GM12878 (cell line): ENCODE results near the gene NFATC3. TPM values are rescaled to one million over a fixed set of nuclear protein-coding genes. Genes with fewer than 3 reads are reported as not detected.

Source experiments
- CBFB ChIP-seq: IDR thresholded peaks from 2 replicates; pipeline ENCODE4 v1.6.1; 2016; ENCODE audit warnings: antibody characterized with exemption, low read depth
- EED ChIP-seq: sonication (generic); IDR thresholded peaks from 2 replicates; pipeline ENCODE4 v1.6.1; 2016; ENCODE audit warnings: antibody characterized with exemption, low read depth
- ESRRA ChIP-seq: IDR thresholded peaks from 2 replicates; pipeline ENCODE4 v1.6.1; 2012; ENCODE audit warnings: mild to moderate bottlenecking, low read length, improper control_type of control experiment
- HCFC1 ChIP-seq: fragments of 150-350 bp; IDR thresholded peaks from 2 replicates; pipeline ENCODE4 v1.6.1; 2014; ENCODE audit warnings: low read length
- JUND ChIP-seq: IDR thresholded peaks from 2 replicates; pipeline ENCODE4 v1.6.1; 2012; ENCODE audit warnings: low read depth, mild to moderate bottlenecking, low read length, improper control_type of control experiment, moderate library complexity
- MXI1 ChIP-seq: fragments of 150-350 bp; IDR thresholded peaks from 2 replicates; pipeline ENCODE4 v1.6.1; 2011; ENCODE audit warnings: low read depth, mild to moderate bottlenecking, inconsistent platforms, low read length, improper control_type of control experiment
- MYC ChIP-seq: IDR thresholded peaks from 2 replicates; pipeline ENCODE4 v1.6.1; 2011; ENCODE audit warnings: mild to moderate bottlenecking, low read length, moderate library complexity, inconsistent platforms; ENCODE audit not compliant: insufficient read depth, insufficient replicate concordance, insufficient read length, severe bottlenecking
- NFYB ChIP-seq: IDR thresholded peaks from 2 replicates; pipeline ENCODE4 v1.6.1; 2011; ENCODE audit warnings: low read depth, mild to moderate bottlenecking, low read length, improper control_type of control experiment, moderate library complexity; ENCODE audit not compliant: insufficient read depth
- NRF1 ChIP-seq: conservative IDR thresholded peaks from 2 replicates; pipeline ENCODE4 v1.6.1; 2011; ENCODE audit warnings: mild to moderate bottlenecking, low read depth, low read length, improper control_type of control experiment
- POLR2AphosphoS5 ChIP-seq: IDR thresholded peaks from 2 replicates; pipeline ENCODE4 v1.6.1; 2011; ENCODE audit warnings: mild to moderate bottlenecking, low read length, inconsistent platforms
- RB1 ChIP-seq: fragments of 450-650 bp; formaldehyde crosslinking; IDR thresholded peaks from 2 replicates; pipeline ENCODE4 v1.6.1; 2017; ENCODE audit warnings: mild to moderate bottlenecking, borderline replicate concordance
- RUNX3 ChIP-seq: IDR thresholded peaks from 2 replicates; pipeline ENCODE4 v1.6.1; 2012; ENCODE audit warnings: low read length, inconsistent platforms
- SUPT20H ChIP-seq: IDR thresholded peaks from 2 replicates; pipeline ENCODE4 v1.6.1; 2011; ENCODE audit warnings: low read depth, mild to moderate bottlenecking, low read length, moderate library complexity, borderline replicate concordance; ENCODE audit not compliant: control insufficient read depth
- TBL1XR1 ChIP-seq: IDR thresholded peaks from 2 replicates; pipeline ENCODE4 v1.6.1; 2012; ENCODE audit warnings: low read depth, low read length, improper control_type of control experiment
- polyA plus RNA-seq, 11 experiments: library from polyadenylated mRNA; depleted of rRNA in 4 of 11; unstranded in 6 of 11; stranded (reverse) in 5 of 11; fragments of >200 nt; fragmentation: Nextera tagmentation in 4 of 11; fragmentation: Illumina TruSeq in 1 of 11; extraction: Ambion mirVana in 4 of 11; extraction: Trizol in 1 of 11; gene quantifications; 1 replicate in 1 of 11; 2 replicates in 10 of 11; pipeline versions ENCODE4 v1.2.1 to v1.2.3, GENCODE V29; 2011 to 2016; ENCODE audit warnings: inconsistent platforms in 2 of 11, missing spikeins in 2 of 11, low read depth in 1 of 11
- total RNA-seq, 4 experiments: library from RNA; depleted of rRNA in 3 of 4; stranded (reverse); fragments of >200 nt in 3 of 4; fragmentation: Illumina TruSeq in 1 of 4; extraction: Trizol in 1 of 4; gene quantifications; 2 replicates each; pipeline versions ENCODE4 v1.2.1 to v1.2.3, GENCODE V29; 2013 to 2021
- TF ChIP-seq, protein P1 (sequence below): fragments of 450-650 bp; formaldehyde crosslinking; IDR thresholded peaks from 2 replicates; pipeline ENCODE4 v1.4.0; 2020; ENCODE audit warnings: mild to moderate bottlenecking, moderate library complexity
- TF ChIP-seq, protein P2 (sequence below): fragments of 450-650 bp; IDR thresholded peaks from 2 replicates; pipeline ENCODE4 v1.6.1; 2017; ENCODE audit warnings: mild to moderate bottlenecking, moderate library complexity
- TF ChIP-seq, protein P3 (sequence below): fragments of 450-650 bp; IDR thresholded peaks from 2 replicates; pipeline ENCODE4 v1.6.1; 2017; ENCODE audit warnings: low read depth, mild to moderate bottlenecking, moderate library complexity
- TF ChIP-seq, protein P4 (sequence below): IDR thresholded peaks from 2 replicates; pipeline ENCODE4 v1.6.1; 2012; ENCODE audit warnings: low read depth, low read length, improper control_type of control experiment

NFATC3 gene
- total and polyA plus RNA-seq, 10 of the 15 experiments (the other 5 are each of a cell fraction or from before 2014, with no cell fraction given), result 4.2 to 37.6 (median 24.9) TPM

DNA sequence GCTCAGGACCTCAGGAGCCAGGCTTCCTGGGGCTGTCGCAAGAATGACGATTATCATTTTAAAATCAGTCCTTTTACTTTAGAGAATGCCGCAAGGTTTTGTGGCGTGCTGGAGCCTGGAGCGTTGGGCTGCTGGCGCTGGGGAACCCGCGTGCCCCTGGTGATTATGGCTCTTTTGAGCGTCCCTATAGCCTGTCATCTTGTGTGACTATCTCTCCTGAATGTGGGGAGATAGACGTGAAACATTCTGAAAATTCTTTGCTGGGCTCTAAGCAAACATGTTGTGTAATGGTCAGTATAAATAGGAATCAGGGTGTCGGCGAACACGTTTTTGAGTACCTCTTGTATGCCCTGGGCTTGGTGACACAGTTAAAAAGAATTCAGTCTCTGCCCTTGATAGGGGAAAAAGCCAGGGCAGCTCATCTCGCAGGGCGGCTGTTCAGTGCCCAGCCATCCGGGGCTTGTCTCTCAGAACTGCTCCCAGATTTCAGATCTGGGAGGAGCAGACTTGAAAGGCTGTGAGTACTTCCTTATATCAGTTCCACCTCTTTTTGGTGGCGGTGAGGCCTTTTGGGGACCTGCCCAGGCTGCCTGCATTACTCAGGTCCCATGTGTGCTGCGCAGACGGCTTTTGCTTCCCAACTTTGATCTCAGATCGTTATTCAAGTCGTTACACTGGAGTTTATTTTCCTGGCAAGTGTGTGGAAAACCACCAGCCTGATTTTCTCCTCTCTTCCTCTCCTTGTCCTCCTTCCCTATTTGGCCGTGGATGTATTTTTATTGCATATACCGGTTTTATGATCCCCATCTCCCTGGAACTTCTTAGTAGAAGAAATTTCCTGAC is 180.1 kb downstream of the NFATC3 start (continued):
- TF ChIP-seq, protein P1, sequence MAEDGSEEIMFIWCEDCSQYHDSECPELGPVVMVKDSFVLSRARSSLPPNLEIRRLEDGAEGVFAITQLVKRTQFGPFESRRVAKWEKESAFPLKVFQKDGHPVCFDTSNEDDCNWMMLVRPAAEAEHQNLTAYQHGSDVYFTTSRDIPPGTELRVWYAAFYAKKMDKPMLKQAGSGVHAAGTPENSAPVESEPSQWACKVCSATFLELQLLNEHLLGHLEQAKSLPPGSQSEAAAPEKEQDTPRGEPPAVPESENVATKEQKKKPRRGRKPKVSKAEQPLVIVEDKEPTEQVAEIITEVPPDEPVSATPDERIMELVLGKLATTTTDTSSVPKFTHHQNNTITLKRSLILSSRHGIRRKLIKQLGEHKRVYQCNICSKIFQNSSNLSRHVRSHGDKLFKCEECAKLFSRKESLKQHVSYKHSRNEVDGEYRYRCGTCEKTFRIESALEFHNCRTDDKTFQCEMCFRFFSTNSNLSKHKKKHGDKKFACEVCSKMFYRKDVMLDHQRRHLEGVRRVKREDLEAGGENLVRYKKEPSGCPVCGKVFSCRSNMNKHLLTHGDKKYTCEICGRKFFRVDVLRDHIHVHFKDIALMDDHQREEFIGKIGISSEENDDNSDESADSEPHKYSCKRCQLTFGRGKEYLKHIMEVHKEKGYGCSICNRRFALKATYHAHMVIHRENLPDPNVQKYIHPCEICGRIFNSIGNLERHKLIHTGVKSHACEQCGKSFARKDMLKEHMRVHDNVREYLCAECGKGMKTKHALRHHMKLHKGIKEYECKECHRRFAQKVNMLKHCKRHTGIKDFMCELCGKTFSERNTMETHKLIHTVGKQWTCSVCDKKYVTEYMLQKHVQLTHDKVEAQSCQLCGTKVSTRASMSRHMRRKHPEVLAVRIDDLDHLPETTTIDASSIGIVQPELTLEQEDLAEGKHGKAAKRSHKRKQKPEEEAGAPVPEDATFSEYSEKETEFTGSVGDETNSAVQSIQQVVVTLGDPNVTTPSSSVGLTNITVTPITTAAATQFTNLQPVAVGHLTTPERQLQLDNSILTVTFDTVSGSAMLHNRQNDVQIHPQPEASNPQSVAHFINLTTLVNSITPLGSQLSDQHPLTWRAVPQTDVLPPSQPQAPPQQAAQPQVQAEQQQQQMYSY (CRISPR knock-in tag), result no peak
- TF ChIP-seq RUNX3 (no peak; the same call in 1 of the 2 replicates), SUPT20H (no peak), TBL1XR1 (no peak), POLR2AphosphoS5 (peak; percentile 67), NRF1 (0 out of 2 replicates have a peak, but pooled peaks have one; percentile 12), ESRRA (no peak), NFYB (no peak), EED (peak; percentile 48; the same call in 1 of the 2 replicates), CBFB (peak; percentile 10; the same call in 1 of the 2 replicates), MXI1 (peak; percentile 14; the same call in 1 of the 2 replicates), RB1 (no peak), MYC (peak; percentile 50), HCFC1 (no peak), JUND (no peak)
- TF ChIP-seq, protein P2, sequence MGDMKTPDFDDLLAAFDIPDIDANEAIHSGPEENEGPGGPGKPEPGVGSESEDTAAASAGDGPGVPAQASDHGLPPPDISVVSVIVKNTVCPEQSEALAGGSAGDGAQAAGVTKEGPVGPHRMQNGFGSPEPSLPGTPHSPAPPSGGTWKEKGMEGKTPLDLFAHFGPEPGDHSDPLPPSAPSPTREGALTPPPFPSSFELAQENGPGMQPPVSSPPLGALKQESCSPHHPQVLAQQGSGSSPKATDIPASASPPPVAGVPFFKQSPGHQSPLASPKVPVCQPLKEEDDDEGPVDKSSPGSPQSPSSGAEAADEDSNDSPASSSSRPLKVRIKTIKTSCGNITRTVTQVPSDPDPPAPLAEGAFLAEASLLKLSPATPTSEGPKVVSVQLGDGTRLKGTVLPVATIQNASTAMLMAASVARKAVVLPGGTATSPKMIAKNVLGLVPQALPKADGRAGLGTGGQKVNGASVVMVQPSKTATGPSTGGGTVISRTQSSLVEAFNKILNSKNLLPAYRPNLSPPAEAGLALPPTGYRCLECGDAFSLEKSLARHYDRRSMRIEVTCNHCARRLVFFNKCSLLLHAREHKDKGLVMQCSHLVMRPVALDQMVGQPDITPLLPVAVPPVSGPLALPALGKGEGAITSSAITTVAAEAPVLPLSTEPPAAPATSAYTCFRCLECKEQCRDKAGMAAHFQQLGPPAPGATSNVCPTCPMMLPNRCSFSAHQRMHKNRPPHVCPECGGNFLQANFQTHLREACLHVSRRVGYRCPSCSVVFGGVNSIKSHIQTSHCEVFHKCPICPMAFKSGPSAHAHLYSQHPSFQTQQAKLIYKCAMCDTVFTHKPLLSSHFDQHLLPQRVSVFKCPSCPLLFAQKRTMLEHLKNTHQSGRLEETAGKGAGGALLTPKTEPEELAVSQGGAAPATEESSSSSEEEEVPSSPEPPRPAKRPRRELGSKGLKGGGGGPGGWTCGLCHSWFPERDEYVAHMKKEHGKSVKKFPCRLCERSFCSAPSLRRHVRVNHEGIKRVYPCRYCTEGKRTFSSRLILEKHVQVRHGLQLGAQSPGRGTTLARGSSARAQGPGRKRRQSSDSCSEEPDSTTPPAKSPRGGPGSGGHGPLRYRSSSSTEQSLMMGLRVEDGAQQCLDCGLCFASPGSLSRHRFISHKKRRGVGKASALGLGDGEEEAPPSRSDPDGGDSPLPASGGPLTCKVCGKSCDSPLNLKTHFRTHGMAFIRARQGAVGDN, result no peak
- TF ChIP-seq, protein P3, sequence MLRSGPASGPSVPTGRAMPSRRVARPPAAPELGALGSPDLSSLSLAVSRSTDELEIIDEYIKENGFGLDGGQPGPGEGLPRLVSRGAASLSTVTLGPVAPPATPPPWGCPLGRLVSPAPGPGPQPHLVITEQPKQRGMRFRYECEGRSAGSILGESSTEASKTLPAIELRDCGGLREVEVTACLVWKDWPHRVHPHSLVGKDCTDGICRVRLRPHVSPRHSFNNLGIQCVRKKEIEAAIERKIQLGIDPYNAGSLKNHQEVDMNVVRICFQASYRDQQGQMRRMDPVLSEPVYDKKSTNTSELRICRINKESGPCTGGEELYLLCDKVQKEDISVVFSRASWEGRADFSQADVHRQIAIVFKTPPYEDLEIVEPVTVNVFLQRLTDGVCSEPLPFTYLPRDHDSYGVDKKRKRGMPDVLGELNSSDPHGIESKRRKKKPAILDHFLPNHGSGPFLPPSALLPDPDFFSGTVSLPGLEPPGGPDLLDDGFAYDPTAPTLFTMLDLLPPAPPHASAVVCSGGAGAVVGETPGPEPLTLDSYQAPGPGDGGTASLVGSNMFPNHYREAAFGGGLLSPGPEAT, result peak; percentile 43
- TF ChIP-seq, protein P4, sequence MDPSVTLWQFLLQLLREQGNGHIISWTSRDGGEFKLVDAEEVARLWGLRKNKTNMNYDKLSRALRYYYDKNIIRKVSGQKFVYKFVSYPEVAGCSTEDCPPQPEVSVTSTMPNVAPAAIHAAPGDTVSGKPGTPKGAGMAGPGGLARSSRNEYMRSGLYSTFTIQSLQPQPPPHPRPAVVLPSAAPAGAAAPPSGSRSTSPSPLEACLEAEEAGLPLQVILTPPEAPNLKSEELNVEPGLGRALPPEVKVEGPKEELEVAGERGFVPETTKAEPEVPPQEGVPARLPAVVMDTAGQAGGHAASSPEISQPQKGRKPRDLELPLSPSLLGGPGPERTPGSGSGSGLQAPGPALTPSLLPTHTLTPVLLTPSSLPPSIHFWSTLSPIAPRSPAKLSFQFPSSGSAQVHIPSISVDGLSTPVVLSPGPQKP, result no peak
